WTC11 (cell line): ENCODE data around the gene DMWD. TPM values are rescaled to one million over a fixed set of nuclear protein-coding genes. Genes with fewer than 3 reads are reported as not detected.

Experiments
- ATAC-seq: fragments of 200-7000 bp; cut with Tn5 transposase; 2 replicates; pipeline ENCODE4 v1.10.0; 2021; ENCODE audit warnings: mild to moderate bottlenecking, moderate library complexity
- CTCF ChIA-PET: fragments of 300-600 bp; sonication (Branson Sonifier 250); formaldehyde crosslinking; loops from one replicate; lab custom pipeline; 2021; ENCODE audit warnings: antibody characterized with exemption; lab: Charles Lee
- POLR2A ChIA-PET: fragments of 350-600 bp; sonication (Branson Sonifier 250); formaldehyde crosslinking; loops from one replicate; lab custom pipeline; 2021; ENCODE audit warnings: antibody characterized with exemption; lab: Charles Lee
- DNase-seq: peaks from one replicate; pipeline ENCODE4 v3.0.0; 2021; ENCODE audit warnings: low spot score
- H3K27ac Mint-ChIP-seq: 2 replicates; pipeline ENCODE4 v1.8.0; 2021; ENCODE audit warnings: mixed read lengths
- H3K27me3 Mint-ChIP-seq: 2 replicates; pipeline ENCODE4 v1.8.0; 2021; ENCODE audit warnings: low read depth, mild to moderate bottlenecking, moderate library complexity, mixed read lengths
- H3K36me3 Mint-ChIP-seq: 2 replicates; pipeline ENCODE4 v1.8.0; 2021; ENCODE audit warnings: mixed read lengths
- H3K4me1 Mint-ChIP-seq: 2 replicates; pipeline ENCODE4 v1.8.0; 2022; ENCODE audit warnings: mixed read lengths
- H3K4me3 Mint-ChIP-seq: 2 replicates; pipeline ENCODE4 v1.8.0; 2021; ENCODE audit warnings: mild to moderate bottlenecking, moderate library complexity, mixed read lengths
- H3K9me3 Mint-ChIP-seq: 2 replicates; pipeline ENCODE4 v1.8.0; 2021; ENCODE audit warnings: mixed read lengths
- ATF1 ChIP-seq: sonication (generic); formaldehyde crosslinking; IDR thresholded peaks from 2 replicates; pipeline ENCODE4 v1.8.1; 2023; ENCODE audit warnings: mild to moderate bottlenecking, moderate library complexity, missing genetic modification reagents
- FOXP4 ChIP-seq: sonication (generic); formaldehyde crosslinking; IDR thresholded peaks from 2 replicates; pipeline ENCODE4 v1.8.0; 2022; ENCODE audit warnings: mild to moderate bottlenecking, missing genetic modification reagents
- HMGA2 ChIP-seq: fragments of 250-450 bp; sonication (Bioruptor Pico); IDR thresholded peaks from 2 replicates; pipeline ENCODE4 v1.4.0; 2021; ENCODE audit warnings: mild to moderate bottlenecking, moderate library complexity
- NFYB ChIP-seq: sonication (generic); formaldehyde crosslinking; conservative IDR thresholded peaks from 2 replicates; pipeline ENCODE4 v1.8.0; 2022; ENCODE audit warnings: low read depth, missing genetic modification reagents
- NR2C2 ChIP-seq: sonication (generic); formaldehyde crosslinking; IDR thresholded peaks from 2 replicates; pipeline ENCODE4 v1.8.0; 2022; ENCODE audit warnings: mild to moderate bottlenecking, missing genetic modification reagents
- TCF7 ChIP-seq: sonication (generic); formaldehyde crosslinking; IDR thresholded peaks from 2 replicates; pipeline ENCODE4 v1.8.0; 2022; ENCODE audit warnings: mild to moderate bottlenecking, low read depth, missing genetic modification reagents, moderate library complexity
- TEAD4 ChIP-seq: sonication (generic); formaldehyde crosslinking; IDR thresholded peaks from 2 replicates; pipeline ENCODE4 v1.8.0; 2022; ENCODE audit warnings: mild to moderate bottlenecking, missing genetic modification reagents
- ZMAT4 ChIP-seq: fragments of 250-450 bp; sonication (Bioruptor Pico); IDR thresholded peaks from 2 replicates; pipeline ENCODE4 v1.9.0; 2021; ENCODE audit warnings: mild to moderate bottlenecking
- ZNF219 ChIP-seq: sonication (generic); formaldehyde crosslinking; IDR thresholded peaks from 2 replicates; pipeline ENCODE4 v1.8.0; 2023; ENCODE audit warnings: missing genetic modification reagents, mild to moderate bottlenecking, borderline replicate concordance
- ZNF396 ChIP-seq: fragments of 250-450 bp; sonication (Bioruptor Pico); IDR thresholded peaks from 2 replicates; pipeline ENCODE4 v1.8.0; 2021; ENCODE audit warnings: mild to moderate bottlenecking, moderate library complexity, borderline replicate concordance
- total RNA-seq: library from RNA; stranded (reverse); gene quantifications from 3 replicates; pipeline ENCODE4 v1.2.3, GENCODE V29; 2021
- TF ChIP-seq, protein P1 (sequence below): fragments of 250-450 bp; sonication (Bioruptor Pico); IDR thresholded peaks from 2 replicates; pipeline ENCODE4 v2.1.2; 2022; ENCODE audit warnings: mild to moderate bottlenecking, moderate library complexity
- TF ChIP-seq, protein P2 (sequence below): sonication (generic); formaldehyde crosslinking; IDR thresholded peaks from 2 replicates; pipeline ENCODE4 v1.8.1; 2023; ENCODE audit warnings: mild to moderate bottlenecking, moderate library complexity, missing genetic modification reagents
- TF ChIP-seq, protein P3 (sequence below): sonication (generic); formaldehyde crosslinking; conservative IDR thresholded peaks from 2 replicates; pipeline ENCODE4 v1.8.1; 2023; ENCODE audit warnings: mild to moderate bottlenecking, low read depth, missing genetic modification reagents, moderate library complexity
- TF ChIP-seq, protein P4 (sequence below): sonication (generic); formaldehyde crosslinking; IDR thresholded peaks from 2 replicates; pipeline ENCODE4 v1.8.1; 2023; ENCODE audit warnings: mild to moderate bottlenecking, missing genetic modification reagents

DMWD gene
- total RNA-seq, 1 experiment from 2014 or later: 60.7 TPM

GRCh38 chr19:45782820-45783785 lies 9.5 kb downstream of the DMWD start:
- ChIA-PET CTCF (interaction anchor here (0.5 to 5.4 kb wide), 18 partner anchors 9 to 570 kb away, joined by 3 to 175 read pairs (median 6); partner anchors contain the start of genes DMWD, FOXA3, QPCTL and RSPH6A), POLR2A (interaction anchor here (0.6 to 5.4 kb wide), 5 partner anchors 10 to 52 kb away, joined by 3 to 70 read pairs (median 6); partner anchors contain the start of genes DMWD, FBXO46 and SIX5)
- peaks cover 33% of the 10 kb centered on the region for H3K4me1 Mint-ChIP-seq
- no peak overlapping the region for H3K4me3 Mint-ChIP-seq
- no peaks in the 10 kb centered on the region for H3K9me3 Mint-ChIP-seq
- H3K36me3 Mint-ChIP-seq: peaks cover 18% of the 10 kb centered on the region
- no peak for DNase-seq
- peaks cover 32% of the 10 kb centered on the region for H3K27me3 Mint-ChIP-seq
- ATAC-seq: no peak
- no peak overlapping the region; the same call in 1 of the 2 replicates for H3K27ac Mint-ChIP-seq
- TF ChIP-seq HMGA2 (CRISPR knock-in tag) (no peak), ATF1 (CRISPR knock-in tag) (no peak), TCF7 (CRISPR knock-in tag) (no peak), ZNF219 (no peak), NR2C2 (CRISPR knock-in tag) (no peak), FOXP4 (no peak), ZMAT4 (CRISPR knock-in tag) (no peak), NFYB (CRISPR knock-in tag) (no peak)
- TF ChIP-seq, protein P1, sequence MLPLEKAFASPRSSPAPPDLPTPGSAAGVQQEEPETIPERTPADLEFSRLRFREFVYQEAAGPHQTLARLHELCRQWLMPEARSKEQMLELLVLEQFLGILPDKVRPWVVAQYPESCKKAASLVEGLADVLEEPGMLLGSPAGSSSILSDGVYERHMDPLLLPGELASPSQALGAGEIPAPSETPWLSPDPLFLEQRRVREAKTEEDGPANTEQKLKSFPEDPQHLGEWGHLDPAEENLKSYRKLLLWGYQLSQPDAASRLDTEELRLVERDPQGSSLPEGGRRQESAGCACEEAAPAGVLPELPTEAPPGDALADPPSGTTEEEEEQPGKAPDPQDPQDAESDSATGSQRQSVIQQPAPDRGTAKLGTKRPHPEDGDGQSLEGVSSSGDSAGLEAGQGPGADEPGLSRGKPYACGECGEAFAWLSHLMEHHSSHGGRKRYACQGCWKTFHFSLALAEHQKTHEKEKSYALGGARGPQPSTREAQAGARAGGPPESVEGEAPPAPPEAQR (CRISPR knock-in tag): no peak

DNA sequence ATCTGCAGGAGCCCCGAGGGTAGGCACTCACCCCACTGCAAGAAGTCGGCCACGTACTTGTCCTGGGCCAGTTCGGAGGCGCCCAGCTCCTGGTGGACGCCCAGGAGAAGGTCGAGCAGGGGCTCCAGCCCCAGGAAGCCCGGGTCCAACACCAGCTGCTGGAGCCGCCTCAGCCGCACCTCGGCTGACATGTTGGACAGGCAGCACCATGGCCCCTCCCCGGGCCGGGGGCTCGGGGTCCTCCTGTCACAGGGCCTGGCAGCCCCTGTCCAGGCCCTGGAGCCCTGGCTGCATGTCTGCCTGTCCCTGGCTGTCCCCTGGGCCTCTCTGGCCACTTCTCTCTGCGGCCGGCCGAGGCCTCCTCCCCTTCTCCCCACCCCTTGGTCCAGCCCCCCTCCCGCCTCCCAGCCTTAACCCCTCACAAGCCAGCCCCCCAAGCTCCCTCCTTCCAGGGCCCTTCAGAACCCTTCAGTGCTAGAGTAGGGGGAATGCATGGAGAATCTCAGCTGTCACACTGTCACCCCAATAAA lies 10.4 kb downstream of the DMWD start, which contains the start of gene DMPK:
Gene DMPK (minus strand): TSS at position 329 of the 530 bp plus-strand sequence. CDS start 138 bp downstream, at position 191.
- DNase-seq: no peak
- H3K27me3 Mint-ChIP-seq: peaks cover 32% of the 10 kb centered on the region
- H3K9me3 Mint-ChIP-seq: no peaks in the 10 kb centered on the region
- H3K4me3 Mint-ChIP-seq: no peak within 1 kb of the TSS
- no peak for ATAC-seq
- CTCF ChIA-PET: interaction anchor here (0.5 to 5.4 kb wide), 17 partner anchors 8 to 571 kb away, joined by 3 to 175 read pairs (median 6); partner anchors contain the start of genes DMWD, FOXA3, RSPH6A and SIX5
- peaks cover 11% of the 10 kb centered on the region for H3K36me3 Mint-ChIP-seq
- H3K27ac Mint-ChIP-seq: no peak within 1 kb of the TSS
- TF ChIP-seq, protein P2, sequence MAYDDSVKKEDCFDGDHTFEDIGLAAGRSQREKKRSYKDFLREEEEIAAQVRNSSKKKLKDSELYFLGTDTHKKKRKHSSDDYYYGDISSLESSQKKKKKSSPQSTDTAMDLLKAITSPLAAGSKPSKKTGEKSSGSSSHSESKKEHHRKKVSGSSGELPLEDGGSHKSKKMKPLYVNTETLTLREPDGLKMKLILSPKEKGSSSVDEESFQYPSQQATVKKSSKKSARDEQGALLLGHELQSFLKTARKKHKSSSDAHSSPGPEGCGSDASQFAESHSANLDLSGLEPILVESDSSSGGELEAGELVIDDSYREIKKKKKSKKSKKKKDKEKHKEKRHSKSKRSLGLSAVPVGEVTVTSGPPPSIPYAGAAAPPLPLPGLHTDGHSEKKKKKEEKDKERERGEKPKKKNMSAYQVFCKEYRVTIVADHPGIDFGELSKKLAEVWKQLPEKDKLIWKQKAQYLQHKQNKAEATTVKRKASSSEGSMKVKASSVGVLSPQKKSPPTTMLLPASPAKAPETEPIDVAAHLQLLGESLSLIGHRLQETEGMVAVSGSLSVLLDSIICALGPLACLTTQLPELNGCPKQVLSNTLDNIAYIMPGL (CRISPR knock-in tag): no peak
- TF ChIP-seq TEAD4 (CRISPR knock-in tag) (no peak), ZNF396 (CRISPR knock-in tag) (no peak)
- TF ChIP-seq, protein P3, sequence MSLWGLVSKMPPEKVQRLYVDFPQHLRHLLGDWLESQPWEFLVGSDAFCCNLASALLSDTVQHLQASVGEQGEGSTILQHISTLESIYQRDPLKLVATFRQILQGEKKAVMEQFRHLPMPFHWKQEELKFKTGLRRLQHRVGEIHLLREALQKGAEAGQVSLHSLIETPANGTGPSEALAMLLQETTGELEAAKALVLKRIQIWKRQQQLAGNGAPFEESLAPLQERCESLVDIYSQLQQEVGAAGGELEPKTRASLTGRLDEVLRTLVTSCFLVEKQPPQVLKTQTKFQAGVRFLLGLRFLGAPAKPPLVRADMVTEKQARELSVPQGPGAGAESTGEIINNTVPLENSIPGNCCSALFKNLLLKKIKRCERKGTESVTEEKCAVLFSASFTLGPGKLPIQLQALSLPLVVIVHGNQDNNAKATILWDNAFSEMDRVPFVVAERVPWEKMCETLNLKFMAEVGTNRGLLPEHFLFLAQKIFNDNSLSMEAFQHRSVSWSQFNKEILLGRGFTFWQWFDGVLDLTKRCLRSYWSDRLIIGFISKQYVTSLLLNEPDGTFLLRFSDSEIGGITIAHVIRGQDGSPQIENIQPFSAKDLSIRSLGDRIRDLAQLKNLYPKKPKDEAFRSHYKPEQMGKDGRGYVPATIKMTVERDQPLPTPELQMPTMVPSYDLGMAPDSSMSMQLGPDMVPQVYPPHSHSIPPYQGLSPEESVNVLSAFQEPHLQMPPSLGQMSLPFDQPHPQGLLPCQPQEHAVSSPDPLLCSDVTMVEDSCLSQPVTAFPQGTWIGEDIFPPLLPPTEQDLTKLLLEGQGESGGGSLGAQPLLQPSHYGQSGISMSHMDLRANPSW (CRISPR knock-in tag): no peak
- TF ChIP-seq, protein P4, sequence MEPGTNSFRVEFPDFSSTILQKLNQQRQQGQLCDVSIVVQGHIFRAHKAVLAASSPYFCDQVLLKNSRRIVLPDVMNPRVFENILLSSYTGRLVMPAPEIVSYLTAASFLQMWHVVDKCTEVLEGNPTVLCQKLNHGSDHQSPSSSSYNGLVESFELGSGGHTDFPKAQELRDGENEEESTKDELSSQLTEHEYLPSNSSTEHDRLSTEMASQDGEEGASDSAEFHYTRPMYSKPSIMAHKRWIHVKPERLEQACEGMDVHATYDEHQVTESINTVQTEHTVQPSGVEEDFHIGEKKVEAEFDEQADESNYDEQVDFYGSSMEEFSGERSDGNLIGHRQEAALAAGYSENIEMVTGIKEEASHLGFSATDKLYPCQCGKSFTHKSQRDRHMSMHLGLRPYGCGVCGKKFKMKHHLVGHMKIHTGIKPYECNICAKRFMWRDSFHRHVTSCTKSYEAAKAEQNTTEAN (CRISPR knock-in tag): no peak
- TF ChIP-seq, all 79 proteins: peak for 0
- POLR2A ChIA-PET: interaction anchor here (0.6 to 5.4 kb wide), 5 partner anchors 10 to 51 kb away, joined by 3 to 70 read pairs (median 6); partner anchors contain the start of genes DMWD, FBXO46 and SIX5
- H3K4me1 Mint-ChIP-seq: peaks cover 33% of the 10 kb centered on the region
